Suprapubic skin (tissue), 4 donors: ENCODE results near the gene TSPAN17. TPM values are rescaled to one million over a fixed set of nuclear protein-coding genes. Genes with fewer than 3 reads are reported as not detected.

Experiments used
- DNase-seq, 2 donors: peaks; one replicate each; pipeline ENCODE4 v3.0.0-alpha.2; 2019; ENCODE audit warnings: low spot score in 2 of 2
- H3K27ac ChIP-seq: fragments of 200-600 bp; sonication (generic); one replicate; pipeline ENCODE4 v1.5.1; 2019
- H3K27me3 ChIP-seq: fragments of 200-600 bp; sonication (generic); one replicate; pipeline ENCODE4 v1.5.1; 2019
- H3K36me3 ChIP-seq: fragments of 200-600 bp; sonication (generic); one replicate; pipeline ENCODE4 v1.5.1; 2019
- H3K4me1 ChIP-seq: fragments of 200-600 bp; sonication (generic); one replicate; pipeline ENCODE4 v1.5.1; 2019
- H3K4me3 ChIP-seq: fragments of 200-600 bp; sonication (generic); one replicate; pipeline ENCODE4 v1.5.1; 2019; ENCODE audit warnings: mild to moderate bottlenecking
- H3K9me3 ChIP-seq: fragments of 200-600 bp; sonication (generic); one replicate; pipeline ENCODE4 v1.5.1; 2019
- CTCF ChIP-seq, 2 donors: fragments of 200-600 bp in 1 of 2; fragments of 450-650 bp in 1 of 2; sonication (generic) in 1 of 2; IDR thresholded peaks; one replicate each; pipeline ENCODE4 v1.5.1; 2016 to 2019; ENCODE audit warnings: antibody characterized with exemption in 2 of 2, mild to moderate bottlenecking in 1 of 2, moderate library complexity in 1 of 2
- EP300 ChIP-seq: sonication (generic); formaldehyde crosslinking; IDR thresholded peaks from one replicate; pipeline ENCODE4 v1.6.1; 2017; ENCODE audit warnings: antibody characterized with exemption
- POLR2A ChIP-seq, 2 donors: fragments of 450-650 bp; IDR thresholded peaks; one replicate each; pipeline ENCODE4 v1.6.1; 2017; ENCODE audit warnings: antibody characterized with exemption in 2 of 2, mild to moderate bottlenecking in 2 of 2, moderate library complexity in 2 of 2
- POLR2AphosphoS5 ChIP-seq, 3 donors: sonication (generic); formaldehyde crosslinking; IDR thresholded peaks; one replicate each; pipeline ENCODE4 v1.6.1; 2017; ENCODE audit warnings: antibody characterized with exemption in 3 of 3
- WGBS: methylation state at CpG from one replicate; pipeline ENCODE4 v1.1.5; 2018; 5-methylcytosine and 5-hydroxymethylcytosine counted together
- total RNA-seq, 4 donors: library from RNA; depleted of rRNA; stranded (reverse); fragments of >200 nt; gene quantifications; one replicate each; pipeline ENCODE4 v1.1.0, GENCODE V29; 2016

Gene TSPAN17
- total RNA-seq, 4 donors from 2014 or later, result 14.6 to 22.3 (median 17.7) TPM

- H3K27ac ChIP-seq, result no peak overlapping the region
- no peak for DNase-seq
- H3K4me3 ChIP-seq, result no peak overlapping the region
- WGBS, result 88% methylated on average over 13 of the region's 13 CpGs
- H3K27me3 ChIP-seq, result peaks cover 66% of the 10 kb centered on the region
- H3K36me3 ChIP-seq, result no peaks in the 10 kb centered on the region
- no peaks in the 10 kb centered on the region for H3K4me1 ChIP-seq
- no peak for TF ChIP-seq POLR2A (IDR thresholded peaks at IDR 0.05)
- TF ChIP-seq CTCF (IDR thresholded peaks at IDR 0.05), result no peak
- TF ChIP-seq EP300, result no peak
- TF ChIP-seq POLR2AphosphoS5 (IDR thresholded peaks at IDR 0.05), result no peak
- H3K9me3 ChIP-seq, result no peaks in the 10 kb centered on the region
These were observed 56.6 kb downstream of the TSPAN17 start for GRCh38 chr5:176703857-176704256.

GRCh38 chr5:176704355-176704754 lies 57.1 kb downstream of the TSPAN17 start:
- H3K4me1 ChIP-seq, result no peaks in the 10 kb centered on the region
- H3K4me3 ChIP-seq, result no peak overlapping the region
- H3K27me3 ChIP-seq, result peaks cover 61% of the 10 kb centered on the region
- DNase-seq, result no peak
- no peak overlapping the region for H3K27ac ChIP-seq
- WGBS, result 82% methylated on average over 3 of the region's 3 CpGs
- no peaks in the 10 kb centered on the region for H3K9me3 ChIP-seq
- H3K36me3 ChIP-seq, result no peaks in the 10 kb centered on the region
- TF ChIP-seq EP300 (no peak), POLR2A (IDR thresholded peaks at IDR 0.05) (no peak), POLR2AphosphoS5 (IDR thresholded peaks at IDR 0.05) (no peak), CTCF (IDR thresholded peaks at IDR 0.05) (no peak)

GRCh38 chr5:176704817-176705216 lies 57.5 kb downstream of the TSPAN17 start:
- Histone ChIP-seq H3K27me3 (peaks cover 56% of the 10 kb centered on the region), H3K27ac (no peak overlapping the region), H3K4me1 (no peaks in the 10 kb centered on the region), H3K36me3 (no peaks in the 10 kb centered on the region), H3K4me3 (no peak overlapping the region), H3K9me3 (no peaks in the 10 kb centered on the region)
- WGBS, result 67% methylated on average over 12 of the region's 12 CpGs
- no peak for DNase-seq
- TF ChIP-seq POLR2A (IDR thresholded peaks at IDR 0.05) (no peak), POLR2AphosphoS5 (IDR thresholded peaks at IDR 0.05) (no peak), EP300 (no peak), CTCF (IDR thresholded peaks at IDR 0.05) (no peak)

Other genes starting within 250 kb of the TSPAN17 start
- 100 to 1,000 TPM; 298 to 644 (median 435) TPM for gene CLTB, start 230.9 kb upstream of the TSPAN17 start, total RNA-seq
- gene FAF2, start 199.1 kb upstream of the TSPAN17 start, total RNA-seq, result 10 to 100 TPM; 28.8 to 41.9 (median 37.1) TPM
- 10 to 100 TPM; 36.9 to 65.9 (median 46.3) TPM for gene RNF44, start 110.1 kb upstream of the TSPAN17 start, total RNA-seq
- under 1 TPM in 2 of 4 donors, not detected in 2; 0.10 to 0.23 TPM for gene CDHR2, start 98.1 kb upstream of the TSPAN17 start, total RNA-seq
- 1 to 10 TPM in 3 of 4 donors, under 1 TPM in 1; 0.24 to 2.8 (median 1.5) TPM for gene GPRIN1, start 37.3 kb upstream of the TSPAN17 start, total RNA-seq
- not detected for gene SNCB, start 16.9 kb upstream of the TSPAN17 start, total RNA-seq
- not detected for gene EIF4E1B, start 16.8 kb upstream of the TSPAN17 start, total RNA-seq
- gene UNC5A, start 163.1 kb downstream of the TSPAN17 start, total RNA-seq, result not detected